ENCODE data around the gene RGS3. TPM values are rescaled to one million over a fixed set of nuclear protein-coding genes. Genes with fewer than 3 reads are reported as not detected.

RGS3 gene
- total RNA-seq, 1 donor from 2014 or later: 278 TPM

GRCh38 chr9:113528811-113529210 is 65.3 kb downstream of the RGS3 start:
- DNase-seq (ENCODE audit: low read depth, low spot score): no peak

- no peak for DNase-seq (ENCODE audit: low read depth, low spot score)
Measured at GRCh38 chr9:113529336-113530009, 65.9 kb downstream of the RGS3 start.

- no peak for DNase-seq (ENCODE audit: low read depth, low spot score)
Measured at GRCh38 chr9:113530022-113530635, 66.6 kb downstream of the RGS3 start.

DNA sequence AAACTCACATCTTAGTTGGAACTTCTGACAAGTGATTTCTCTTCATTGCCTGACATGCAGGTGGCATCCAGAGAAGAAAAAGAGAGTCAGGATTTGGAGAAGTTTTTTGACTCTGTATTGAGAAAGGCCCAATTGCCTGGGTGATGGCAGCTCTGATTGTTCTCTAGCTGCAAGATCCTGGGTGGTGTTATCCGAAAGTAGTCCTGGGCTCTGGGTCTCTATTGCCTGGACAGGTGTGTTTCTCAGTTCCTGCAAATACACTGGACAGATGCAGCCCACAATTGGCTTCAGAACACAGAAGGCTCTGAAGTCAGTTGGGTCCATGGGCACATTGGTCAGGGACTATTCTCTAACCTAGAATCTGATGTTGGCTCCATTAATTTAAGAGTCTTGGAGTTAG is 67.4 kb downstream of the RGS3 start:
- DNase-seq (ENCODE audit: low read depth, low spot score): no peak

DNA sequence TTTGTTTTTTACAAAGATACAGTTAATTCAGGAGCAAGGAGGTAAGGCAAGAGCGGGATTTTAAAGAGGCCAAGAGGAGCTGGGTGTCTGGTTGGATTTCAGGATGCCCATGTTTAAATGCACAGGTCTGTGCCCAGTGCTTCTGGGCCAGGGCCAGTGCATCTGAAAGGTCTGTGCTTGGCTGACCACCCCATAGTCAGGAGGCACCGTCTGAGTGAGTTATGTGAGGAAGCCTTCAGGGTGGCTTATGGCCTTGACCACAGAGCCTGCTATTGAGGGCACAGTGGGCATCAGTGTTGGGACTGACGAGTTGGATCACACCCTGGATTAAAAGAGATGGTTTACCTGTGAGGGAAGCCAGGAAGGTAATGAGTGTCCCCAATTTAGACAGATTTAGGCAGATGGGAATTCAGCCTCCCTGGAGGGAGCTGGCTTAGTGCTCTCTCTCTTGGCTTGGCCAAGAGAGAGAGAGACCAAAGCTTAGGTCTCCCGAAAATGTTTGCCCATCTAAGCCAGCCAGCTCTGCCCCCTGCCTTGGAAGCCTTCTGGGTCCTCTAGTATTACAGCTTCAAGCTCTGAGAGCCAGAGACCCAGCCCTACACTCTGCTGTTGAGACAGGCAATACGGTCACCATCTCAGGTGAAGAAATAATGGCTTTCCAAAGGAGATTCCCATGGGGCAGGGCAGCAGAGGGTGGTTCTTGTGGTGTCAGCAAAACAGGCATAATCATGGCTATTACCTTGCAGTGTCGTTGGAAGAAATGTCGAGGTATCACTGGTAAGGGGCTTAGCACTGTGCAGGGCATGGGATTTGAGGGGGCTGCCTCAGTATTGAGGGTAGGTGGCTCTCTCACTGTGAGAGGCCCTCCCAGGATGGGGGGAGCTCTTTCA is 68.6 kb downstream of the RGS3 start:
- no peak for DNase-seq (ENCODE audit: low read depth, low spot score)

DNA sequence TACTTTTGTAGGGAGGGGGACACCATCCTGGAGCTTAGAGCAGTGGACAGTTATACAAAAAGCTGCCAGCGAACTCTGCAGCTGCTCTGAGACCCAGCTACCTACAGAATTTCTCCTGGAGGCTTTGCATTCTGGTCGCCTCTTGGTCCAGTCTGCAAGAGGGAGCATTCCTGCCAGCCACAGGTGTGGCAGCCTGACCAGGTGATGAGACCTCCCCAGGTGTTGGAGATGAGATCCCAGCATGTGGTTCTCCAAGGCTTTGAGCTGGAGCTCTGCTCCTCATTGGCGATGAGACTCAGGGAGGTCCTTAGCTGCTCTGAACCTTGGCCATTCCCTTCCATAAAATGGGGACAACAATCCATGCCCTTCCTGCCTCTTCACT is 69.3 kb downstream of the RGS3 start:
- DNase-seq (ENCODE audit: low read depth, low spot score): no peak

- DNase-seq (ENCODE audit: low read depth, low spot score): no peak
Measured at GRCh38 chr9:113533335-113534225, 70.1 kb downstream of the RGS3 start.

- no peak for DNase-seq (ENCODE audit: low read depth, low spot score)
Measured at GRCh38 chr9:113535756-113536155, 72.2 kb downstream of the RGS3 start.

- DNase-seq (ENCODE audit: low read depth, low spot score): no peak
Measured at GRCh38 chr9:113536166-113536482, 72.6 kb downstream of the RGS3 start.

GRCh38 chr9:113536483-113537228 is 73.1 kb downstream of the RGS3 start:
- DNase-seq (ENCODE audit: low read depth, low spot score): no peak

- DNase-seq (ENCODE audit: low read depth, low spot score): no peak
Measured at GRCh38 chr9:113537229-113537810, 73.8 kb downstream of the RGS3 start.

- no peak for DNase-seq (ENCODE audit: low read depth, low spot score)
Measured at GRCh38 chr9:113538131-113538530, 74.6 kb downstream of the RGS3 start.

DNA sequence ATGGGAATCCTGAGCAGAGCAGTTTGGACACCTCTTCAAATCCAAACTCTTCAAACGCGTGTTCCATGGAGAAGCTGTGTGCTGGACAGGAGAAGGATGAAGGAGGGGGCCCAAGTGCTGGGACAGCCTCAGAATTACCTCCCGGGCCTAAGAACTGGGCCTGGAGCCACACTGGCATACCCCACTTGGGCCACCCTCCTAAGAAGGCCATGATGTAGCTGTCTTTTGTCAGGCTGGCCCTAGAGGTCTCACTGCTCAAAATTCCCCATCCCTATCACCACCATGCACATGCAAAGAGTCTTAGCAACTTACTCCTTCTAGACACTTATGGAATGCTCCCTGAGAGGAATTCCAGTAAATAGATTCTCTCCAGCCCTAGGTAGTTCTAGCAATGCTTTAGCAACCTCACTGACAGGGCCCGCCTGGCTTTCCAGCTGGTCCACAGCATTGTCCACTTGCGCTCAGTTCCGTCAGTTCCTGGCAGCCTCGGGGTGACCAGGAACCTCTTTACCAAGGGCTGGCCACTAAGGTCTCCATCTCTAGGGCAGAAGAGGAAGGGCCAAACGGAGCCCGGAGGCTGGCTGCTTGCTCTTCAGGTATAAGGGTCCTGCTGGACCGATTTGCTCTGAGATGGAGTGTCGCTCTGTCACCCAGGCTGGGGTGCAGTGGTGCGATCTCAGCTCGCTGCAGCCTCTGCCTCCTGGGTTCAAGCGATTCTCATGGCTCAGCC is 75.3 kb downstream of the RGS3 start:
- no peak for DNase-seq (ENCODE audit: low read depth, low spot score)

GRCh38 chr9:113540466-113540865 is 76.9 kb downstream of the RGS3 start:
- DNase-seq (ENCODE audit: low read depth, low spot score): no peak

DNA sequence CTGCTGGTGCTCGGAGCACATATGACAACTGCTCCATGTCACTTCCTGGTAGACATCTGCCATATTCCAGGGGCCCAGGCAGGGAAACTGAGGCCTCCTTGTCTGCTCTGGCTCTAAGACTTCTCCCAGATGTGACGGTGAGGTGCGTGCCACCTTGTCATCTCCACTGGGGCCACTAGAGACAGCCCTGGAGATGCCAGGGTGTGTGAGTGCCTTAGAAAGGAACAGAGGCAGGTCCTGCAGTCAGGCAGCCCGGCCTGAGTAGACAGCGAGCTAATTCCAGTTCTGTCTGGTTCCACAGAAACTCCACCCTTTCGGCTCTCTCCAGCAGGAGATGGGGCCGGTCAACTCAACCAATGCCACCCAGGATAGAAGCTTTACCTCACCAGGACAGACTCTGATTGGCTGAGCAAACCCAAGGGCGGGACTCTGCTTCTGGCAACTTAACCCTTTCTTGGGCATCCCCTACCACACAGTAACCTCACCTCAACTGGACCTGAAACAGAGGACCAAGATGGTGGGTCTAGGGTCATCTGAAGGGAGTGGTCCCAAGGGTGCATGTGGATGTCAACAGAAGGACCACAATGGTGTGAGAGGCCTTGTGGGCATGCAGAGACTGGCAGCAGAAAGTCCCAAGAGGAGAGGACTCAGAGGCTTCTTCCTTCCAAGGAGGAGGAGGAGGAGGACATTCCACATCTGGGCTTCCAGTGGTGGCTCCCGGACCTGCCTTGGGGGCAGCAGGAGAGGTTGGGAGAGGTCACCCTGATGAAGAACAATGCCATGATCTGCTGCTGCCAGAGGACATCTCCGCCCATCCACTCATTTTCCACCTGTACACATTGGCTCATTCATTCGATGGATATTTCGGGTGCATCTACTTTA is 77.7 kb downstream of the RGS3 start:
- no peak for DNase-seq (ENCODE audit: low read depth, low spot score)

DNA sequence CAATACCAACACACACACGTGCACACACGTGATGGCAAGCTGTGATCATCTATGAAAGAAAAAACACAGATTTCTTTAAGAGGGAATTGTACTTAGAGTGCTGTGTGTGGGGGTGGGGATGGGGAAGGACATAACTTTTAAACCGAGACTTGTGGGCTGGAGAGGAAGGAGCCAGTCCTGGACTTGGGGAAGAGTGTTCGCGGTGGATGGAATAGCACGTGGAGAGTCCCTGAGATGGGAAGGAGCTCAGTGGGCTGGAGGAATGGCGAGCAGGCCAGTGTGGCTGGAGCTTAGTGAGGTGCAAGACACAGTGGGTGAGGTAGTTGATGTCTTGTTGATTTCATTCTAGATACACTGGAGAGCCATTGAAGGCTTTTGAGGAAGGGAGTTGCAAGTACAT is 78.5 kb downstream of the RGS3 start:
- no peak for DNase-seq (ENCODE audit: low read depth, low spot score)

- DNase-seq (ENCODE audit: low read depth, low spot score): no peak
Measured at GRCh38 chr9:113542741-113543140, 79.2 kb downstream of the RGS3 start.

- DNase-seq (ENCODE audit: low read depth, low spot score): no peak
Measured at GRCh38 chr9:113543296-113543981, 79.9 kb downstream of the RGS3 start.
